ENCODE results near the gene PHLPP2.

DNA sequence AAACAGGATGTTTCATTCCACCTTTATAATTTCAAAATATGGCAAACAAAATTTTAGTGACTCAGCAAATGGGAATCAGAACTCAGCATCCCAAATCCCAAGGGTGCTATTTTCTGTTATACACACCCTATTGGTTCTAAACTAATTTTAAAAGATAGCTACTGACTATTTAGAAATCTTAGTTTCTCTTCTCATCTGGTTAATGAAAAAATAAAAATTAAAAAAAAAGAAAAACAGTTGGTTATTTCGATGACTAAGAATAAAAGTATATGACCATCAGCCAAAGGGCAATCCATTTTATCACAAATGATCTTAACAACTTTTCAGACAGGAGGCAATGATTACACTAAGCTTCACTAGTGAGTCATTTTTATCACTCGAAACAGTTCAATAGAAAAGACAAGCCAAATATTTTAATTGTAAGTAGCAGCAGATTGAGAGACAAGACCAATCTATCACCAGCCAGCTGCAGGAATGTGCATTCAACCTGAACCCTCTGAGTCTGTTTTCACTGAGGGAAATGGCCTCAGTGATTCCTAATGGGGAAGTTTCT, 15.2 kb downstream of the PHLPP2 start:
- TF ChIP-seq POLR2A (IDR thresholded peaks at IDR 0.05) = no peak
- TF ChIP-seq, protein P1, sequence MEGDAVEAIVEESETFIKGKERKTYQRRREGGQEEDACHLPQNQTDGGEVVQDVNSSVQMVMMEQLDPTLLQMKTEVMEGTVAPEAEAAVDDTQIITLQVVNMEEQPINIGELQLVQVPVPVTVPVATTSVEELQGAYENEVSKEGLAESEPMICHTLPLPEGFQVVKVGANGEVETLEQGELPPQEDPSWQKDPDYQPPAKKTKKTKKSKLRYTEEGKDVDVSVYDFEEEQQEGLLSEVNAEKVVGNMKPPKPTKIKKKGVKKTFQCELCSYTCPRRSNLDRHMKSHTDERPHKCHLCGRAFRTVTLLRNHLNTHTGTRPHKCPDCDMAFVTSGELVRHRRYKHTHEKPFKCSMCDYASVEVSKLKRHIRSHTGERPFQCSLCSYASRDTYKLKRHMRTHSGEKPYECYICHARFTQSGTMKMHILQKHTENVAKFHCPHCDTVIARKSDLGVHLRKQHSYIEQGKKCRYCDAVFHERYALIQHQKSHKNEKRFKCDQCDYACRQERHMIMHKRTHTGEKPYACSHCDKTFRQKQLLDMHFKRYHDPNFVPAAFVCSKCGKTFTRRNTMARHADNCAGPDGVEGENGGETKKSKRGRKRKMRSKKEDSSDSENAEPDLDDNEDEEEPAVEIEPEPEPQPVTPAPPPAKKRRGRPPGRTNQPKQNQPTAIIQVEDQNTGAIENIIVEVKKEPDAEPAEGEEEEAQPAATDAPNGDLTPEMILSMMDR (IDR thresholded peaks at IDR 0.05) = no peak
